H1 (cell line): ENCODE data around the gene OR5AU1. TPM values are rescaled to one million over a fixed set of nuclear protein-coding genes. Genes with fewer than 3 reads are reported as not detected.

Experiments used
- CTCF ChIA-PET: fragments of 300-600 bp; sonication (Branson Sonifier 250); formaldehyde crosslinking; loops from one replicate; lab custom pipeline; 2021; ENCODE audit not compliant: partially characterized antibody; lab: Charles Lee
- POLR2A ChIA-PET: fragments of 300-600 bp; sonication (Branson Sonifier 250); formaldehyde crosslinking; loops from one replicate; lab custom pipeline; 2021; ENCODE audit warnings: inconsistent platforms; ENCODE audit not compliant: partially characterized antibody; lab: Charles Lee
- DNase-seq, 2 experiments: peaks; one replicate each; pipeline versions ENCODE4 v3.0.0 to v3.0.0-alpha.2; 2010 to 2022; ENCODE audit warnings: low spot score in 2 of 2, low read depth in 1 of 2, mixed read lengths in 1 of 2
- FAIRE-seq: peaks from 2 replicates; lab custom pipeline; 2011; peaks lifted over from hg19 to GRCh38; lab: Jason Lieb, UNC
- H2AFZ ChIP-seq: 2 replicates; pipeline ENCODE4 v1.8.1; 2012; ENCODE audit warnings: low read length, inconsistent platforms
- H2AK5ac ChIP-seq: 2 replicates; pipeline ENCODE4 v1.6.1; 2013; ENCODE audit warnings: low read depth, low read length
- H2BK120ac ChIP-seq: replicated peaks from 2 replicates; pipeline ENCODE3; 2013; ENCODE audit warnings: low read depth, low read length, inconsistent platforms
- H2BK12ac ChIP-seq: 2 replicates; pipeline ENCODE4 v1.6.1; 2013; ENCODE audit warnings: low read depth, low read length
- H2BK15ac ChIP-seq: 2 replicates; pipeline ENCODE4 v1.6.1; 2013; ENCODE audit warnings: low read length
- H2BK20ac ChIP-seq: 2 replicates; pipeline ENCODE4 v1.6.1; 2013; ENCODE audit warnings: low read length
- H2BK5ac ChIP-seq: 2 replicates; pipeline ENCODE4 v1.6.1; 2013; ENCODE audit warnings: low read depth, low read length
- H3K14ac ChIP-seq: 2 replicates; pipeline ENCODE4 v1.6.1; 2013; ENCODE audit warnings: inconsistent platforms; ENCODE audit not compliant: insufficient read length
- H3K18ac ChIP-seq: 2 replicates; pipeline ENCODE4 v1.6.1; 2013; ENCODE audit warnings: low read length; ENCODE audit errors: extremely low read depth
- H3K23ac ChIP-seq: 2 replicates; pipeline ENCODE4 v1.6.1; 2013; ENCODE audit warnings: inconsistent platforms; ENCODE audit not compliant: insufficient read length
- H3K23me2 ChIP-seq: 2 replicates; pipeline ENCODE4 v1.6.1; 2013; ENCODE audit warnings: low read depth, low read length
- H3K27ac ChIP-seq: 2 replicates; pipeline ENCODE4 v1.6.1; 2011; ENCODE audit warnings: low read depth, low read length, inconsistent platforms
- H3K27me3 ChIP-seq, 4 experiments: replicated peaks in 1 of 4; 1 replicate in 1 of 4; 2 replicates in 3 of 4; pipeline versions ENCODE4 v1.6.1 to v1.8.1; 2011 to 2013; ENCODE audit warnings: low read length in 3 of 4, mild to moderate bottlenecking in 3 of 4, inconsistent platforms in 2 of 4, mixed read lengths in 2 of 4, moderate library complexity in 1 of 4; ENCODE audit not compliant: control insufficient read depth in 3 of 4, insufficient read depth in 3 of 4; ENCODE audit errors: extremely low read depth in 1 of 4
- H3K36me3 ChIP-seq, 4 experiments: 2 replicates each; pipeline versions ENCODE4 v1.6.1 to v1.8.1; 2011 to 2013; ENCODE audit warnings: mild to moderate bottlenecking in 4 of 4, low read length in 3 of 4, moderate library complexity in 2 of 4, control low read depth in 1 of 4, inconsistent platforms in 1 of 4; ENCODE audit not compliant: insufficient read depth in 4 of 4, control insufficient read depth in 2 of 4
- H3K4ac ChIP-seq: replicated peaks from 2 replicates; pipeline ENCODE3; 2013; ENCODE audit warnings: low read length, low read depth, mixed read lengths, inconsistent platforms; ENCODE audit not compliant: insufficient read length
- H3K4me1 ChIP-seq, 4 experiments: replicated peaks in 1 of 4; 1 replicate in 1 of 4; 2 replicates in 3 of 4; pipeline versions ENCODE4 v1.6.1 to v1.8.1; 2011 to 2013; ENCODE audit warnings: low read length in 3 of 4, inconsistent platforms in 2 of 4, mixed read lengths in 1 of 4; ENCODE audit not compliant: insufficient read depth in 4 of 4, control insufficient read depth in 3 of 4
- H3K4me2 ChIP-seq, 2 experiments: 2 replicates each; pipeline versions ENCODE4 v1.6.1 to v1.8.1; 2011 to 2013; ENCODE audit warnings: low read depth in 2 of 2, low read length in 2 of 2, control low read depth in 1 of 2, inconsistent platforms in 1 of 2, mild to moderate bottlenecking in 1 of 2; ENCODE audit not compliant: insufficient read depth in 1 of 2
- H3K4me3 ChIP-seq, 4 experiments: fragments of 200-600, 300-600 bp in 1 of 4; sonication (generic), shearing (Covaris generic), sonication (Bioruptor Twin) in 1 of 4; 2 replicates each; pipeline versions ENCODE4 v1.5.1 to v1.8.1; 2011 to 2016; ENCODE audit warnings: low read length in 4 of 4, low read depth in 3 of 4, control low read depth in 2 of 4, inconsistent platforms in 2 of 4, mild to moderate bottlenecking in 2 of 4, mixed read lengths in 1 of 4, moderate library complexity in 1 of 4; ENCODE audit not compliant: insufficient read depth in 2 of 4; ENCODE audit errors: extremely low read depth in 1 of 4
- H3K56ac ChIP-seq: replicated peaks from 2 replicates; pipeline ENCODE3; 2013; ENCODE audit warnings: low read depth, mild to moderate bottlenecking, mixed read lengths, low read length, inconsistent platforms; ENCODE audit not compliant: insufficient read length
- H3K79me1 ChIP-seq: 2 replicates; pipeline ENCODE4 v1.6.1; 2013; ENCODE audit warnings: low read depth, low read length, control low read depth
- H3K79me2 ChIP-seq, 2 experiments: 2 replicates each; pipeline versions ENCODE4 v1.6.1 to v1.8.1; 2012 to 2013; ENCODE audit warnings: low read length in 2 of 2, mild to moderate bottlenecking in 2 of 2, inconsistent platforms in 1 of 2; ENCODE audit not compliant: insufficient read depth in 2 of 2, control insufficient read depth in 1 of 2
- H3K9ac ChIP-seq, 4 experiments: replicated peaks in 1 of 4; 1 replicate in 1 of 4; 2 replicates in 3 of 4; pipeline versions ENCODE4 v1.6.1 to v1.8.1; 2011 to 2013; ENCODE audit warnings: low read depth in 3 of 4, low read length in 3 of 4, control low read depth in 2 of 4, mild to moderate bottlenecking in 2 of 4, moderate library complexity in 2 of 4, inconsistent platforms in 1 of 4; ENCODE audit errors: extremely low read depth in 1 of 4
- H3K9me3 ChIP-seq, 2 experiments: 2 replicates each; pipeline versions ENCODE4 v1.6.1 to v1.8.1; 2012 to 2013; ENCODE audit warnings: mild to moderate bottlenecking in 2 of 2, moderate library complexity in 2 of 2, control low read depth in 1 of 2, inconsistent platforms in 1 of 2, low read depth in 1 of 2, low read length in 1 of 2, mixed read lengths in 1 of 2; ENCODE audit not compliant: insufficient read depth in 2 of 2
- H4K20me1 ChIP-seq, 2 experiments: replicated peaks in 1 of 2; 2 replicates each; pipeline versions ENCODE3 to v1.8.1; 2011 to 2013; ENCODE audit warnings: inconsistent platforms in 2 of 2, low read length in 2 of 2, mild to moderate bottlenecking in 1 of 2; ENCODE audit not compliant: insufficient read depth in 2 of 2, control insufficient read depth in 1 of 2
- H4K5ac ChIP-seq: 2 replicates; pipeline ENCODE4 v1.6.1; 2013; ENCODE audit warnings: low read length, low read depth, mixed read lengths, inconsistent platforms; ENCODE audit not compliant: insufficient read length
- H4K8ac ChIP-seq: 2 replicates; pipeline ENCODE4 v1.8.0; 2013; ENCODE audit warnings: mild to moderate bottlenecking, moderate library complexity, low read length, inconsistent platforms; ENCODE audit not compliant: insufficient read depth; ENCODE audit errors: extremely low read depth
- H4K91ac ChIP-seq: replicated peaks from 2 replicates; pipeline ENCODE3; 2013; ENCODE audit warnings: low read length, mixed read lengths, inconsistent platforms; ENCODE audit not compliant: insufficient read length
- RAD21 ChIP-seq, 2 experiments: IDR thresholded peaks in 1 of 2; conservative IDR thresholded peaks in 1 of 2; 2 replicates each; pipeline ENCODE4 v1.6.1; 2011; ENCODE audit warnings: low read depth in 2 of 2, low read length in 2 of 2, improper control_type of control experiment in 1 of 2, inconsistent platforms in 1 of 2, mild to moderate bottlenecking in 1 of 2, moderate library complexity in 1 of 2
- SAP30 ChIP-seq: fragments of 300-600 bp; sonication (generic); IDR thresholded peaks from 2 replicates; pipeline ENCODE4 v1.7.1; 2012; ENCODE audit warnings: low read length, moderate library complexity, mild to moderate bottlenecking, inconsistent platforms; ENCODE audit not compliant: insufficient read depth, insufficient replicate concordance
- WGBS, 2 experiments: shearing (Covaris generic) in 1 of 2; methylation state at CpG; one replicate each; pipeline versions ENCODE4 v1.1.6 to v1.1.7; 2013 to 2015; ENCODE audit warnings: low lambda C conversion rate in 2 of 2, mixed read lengths in 2 of 2, inconsistent platforms in 1 of 2, low coverage in 1 of 2, missing lambda C conversion rate in 1 of 2; ENCODE audit not compliant: insufficient replicate concordance in 2 of 2, insufficient coverage in 1 of 2, insufficient read length in 1 of 2; ENCODE audit errors: extremely low coverage in 1 of 2, missing lambda C conversion rate in 1 of 2; 5-methylcytosine and 5-hydroxymethylcytosine counted together
- polyA plus RNA-seq, 7 experiments: library from polyadenylated mRNA; depleted of rRNA in 3 of 7; stranded (reverse) in 5 of 7; unstranded in 2 of 7; fragments of >200 nt in 5 of 7; fragments of 200-250 nt in 2 of 7; gene quantifications; 1 replicate in 5 of 7; 2 replicates in 1 of 7; 4 replicates in 1 of 7; pipeline versions ENCODE4 v1.2.1 to v1.2.3, GENCODE V29; 2011 to 2013; ENCODE audit warnings: missing spikeins in 2 of 7, mixed read lengths in 2 of 7
- total RNA-seq: library from RNA; stranded (reverse); fragmentation: NEBNext Ultra II Directional; extraction: Animal tissue kit (Norgen Biotek cat#: 25700); gene quantifications from 2 replicates; pipeline ENCODE4 v1.2.1, GENCODE V29; 2021

The OR5AU1 gene
- total and polyA plus RNA-seq, 2 of the 8 experiments (the other 6 are each of a cell fraction or from before 2014, with no cell fraction given), result not detected

- Histone ChIP-seq H3K27me3 (no peaks in the 10 kb centered on the region; a peak in 1 of 7 replicates), H2AFZ (0 out of 2 replicates have a peak overlapping the region, but pooled peaks have one; percentile 10), H4K5ac (no peak overlapping the region), H3K9ac (no peak overlapping the region), H3K27ac (no peak overlapping the region), H3K14ac (no peak overlapping the region), H3K23ac (no peak overlapping the region), H3K36me3 (no peaks in the 10 kb centered on the region), H3K56ac (no peak overlapping the region), H2BK15ac (no peak overlapping the region), H3K18ac (0 out of 2 replicates have a peak overlapping the region, but pooled peaks have one; percentile 60), H3K79me1 (no peaks in the 10 kb centered on the region), H3K23me2 (no peaks in the 10 kb centered on the region), H4K8ac (no peak overlapping the region), H2BK12ac (no peak overlapping the region), H2BK120ac (no peak overlapping the region), H3K4me2 (peak overlapping the region; percentile 26 to 60; a peak in 1 of 4 replicates), H3K79me2 (no peaks in the 10 kb centered on the region), H2AK5ac (no peak overlapping the region), H2BK20ac (no peak overlapping the region), H3K4me1 (peaks cover 4 to 8% (median 6%) of the 10 kb centered on the region in 4 experiments; a peak in 6 of 7 replicates), H3K4ac (no peak overlapping the region), H3K4me3 (peak overlapping the region in 1 of 4 experiments; percentile 46; a peak in 2 of 8 replicates), H4K91ac (no peak overlapping the region), H4K20me1 (no peaks in the 10 kb centered on the region), H2BK5ac (no peak overlapping the region; the same call in 1 of the 2 replicates), H3K9me3 (peaks cover 0 to 6% of the 10 kb centered on the region in 2 experiments; a peak in 1 of 4 replicates)
- 88% methylated on average over 6 of the region's 7 CpGs; no CpG with 5 or more reads in 1 of the 2 experiments for WGBS, 2 experiments
- DNase-seq, result no peak
- TF ChIP-seq SAP30 (no peak), RAD21 (IDR thresholded peaks at IDR 0.05 in 1 of 2, conservative IDR thresholded peaks at IDR 0.05 in 1 of 2; ENCODE audit: low read depth in 2 of 2, low read length in 2 of 2) (peak in 1 of 2 experiments; percentile 22; a peak in 1 of 4 replicates)
- no peak for FAIRE-seq
- CTCF ChIA-PET, result interaction anchor here (2.1 kb wide), 1 partner anchor 99 kb away, joined by 7 read pairs; no protein-coding TSS in a partner anchor
- POLR2A ChIA-PET, result interaction anchor here (0.6 to 5.4 kb wide), 6 partner anchors 13 to 155 kb away, joined by 3 to 101 read pairs (median 4); partner anchors contain the start of gene ARHGEF40
Measured at GRCh38 chr14:21191261-21191808, 35.5 kb upstream of the OR5AU1 start.
